LNCaP clone FGC (cell line): Measurements from ENCODE around the gene CELSR1.

Experiments used
- DNase-seq: peaks from one replicate; pipeline ENCODE4 v3.0.0-alpha.2; 2011; ENCODE audit warnings: low read depth
- H3K4me3 ChIP-seq: 2 replicates; pipeline ENCODE4 v1.5.1; 2011; ENCODE audit warnings: mild to moderate bottlenecking, low read depth, low read length, control low read depth
- CTCF ChIP-seq: IDR thresholded peaks from 2 replicates; pipeline ENCODE4 v1.5.1; 2012; ENCODE audit warnings: mild to moderate bottlenecking; ENCODE audit not compliant: control insufficient read depth, insufficient read depth; ENCODE audit errors: extremely low read depth

CELSR1 gene

GRCh38 chr22:46452195-46453005 is 85.0 kb downstream of the CELSR1 start:
- TF ChIP-seq CTCF = no peak
- H3K4me3 ChIP-seq = no peak overlapping the region
- DNase-seq = no peak

- no peak for DNase-seq
- H3K4me3 ChIP-seq = no peak overlapping the region
- TF ChIP-seq CTCF = no peak
Observed at GRCh38 chr22:46451741-46452140, 85.7 kb downstream of the CELSR1 start.

GRCh38 chr22:46450931-46451561 is 86.4 kb downstream of the CELSR1 start:
- no peak for DNase-seq
- no peak for TF ChIP-seq CTCF
- no peak overlapping the region for H3K4me3 ChIP-seq

- no peak for TF ChIP-seq CTCF
- DNase-seq = no peak
- no peak overlapping the region for H3K4me3 ChIP-seq
Observed at GRCh38 chr22:46449974-46450745, 87.3 kb downstream of the CELSR1 start.

- no peak for TF ChIP-seq CTCF
- no peak for DNase-seq
- H3K4me3 ChIP-seq = no peak overlapping the region
Observed at GRCh38 chr22:46449116-46449691, 88.2 kb downstream of the CELSR1 start.

GRCh38 chr22:46448333-46448732 is 89.1 kb downstream of the CELSR1 start:
- no peak for DNase-seq
- no peak for TF ChIP-seq CTCF
- no peak overlapping the region for H3K4me3 ChIP-seq
